Neural progenitor cell (in vitro differentiated cells): ENCODE measurements around the gene UCMA. TPM values are rescaled to one million over a fixed set of nuclear protein-coding genes. Genes with fewer than 3 reads are reported as not detected.

Experiments
- DNase-seq: peaks from one replicate; pipeline ENCODE4 v3.0.0-alpha.2; 2016; ENCODE audit warnings: low spot score
- H2AFZ ChIP-seq: fragments of 200-600 bp; sonication (generic); replicated peaks from 2 replicates; pipeline ENCODE4 v1.6.1; 2016; ENCODE audit warnings: antibody characterized with exemption
- H3F3A ChIP-seq: fragments of 200-600 bp; sonication (generic); 2 replicates; pipeline ENCODE4 v1.6.1; 2016; ENCODE audit warnings: antibody characterized with exemption, low read depth
- H3K27ac ChIP-seq: fragments of 200-600 bp; sonication (generic); 2 replicates; pipeline ENCODE4 v1.5.1; 2016; ENCODE audit warnings: mild to moderate bottlenecking
- H3K27me3 ChIP-seq: fragments of 200-600 bp; sonication (generic); 2 replicates; pipeline ENCODE4 v1.6.1; 2016; ENCODE audit warnings: mild to moderate bottlenecking, moderate library complexity
- H3K36me3 ChIP-seq: fragments of 200-600 bp; sonication (generic); 2 replicates; pipeline ENCODE4 v1.5.1; 2016
- H3K4me1 ChIP-seq: fragments of 200-600 bp; sonication (generic); 2 replicates; pipeline ENCODE4 v1.6.1; 2016; ENCODE audit warnings: mixed run types
- H3K4me2 ChIP-seq: fragments of 200-600 bp; sonication (generic); 2 replicates; pipeline ENCODE4 v1.6.1; 2016
- H3K4me3 ChIP-seq: fragments of 200-600 bp; sonication (generic); 2 replicates; pipeline ENCODE4 v1.5.1; 2016
- H3K79me2 ChIP-seq: fragments of 200-600 bp; sonication (generic); 2 replicates; pipeline ENCODE4 v1.6.1; 2016; ENCODE audit warnings: low read depth
- H3K9ac ChIP-seq: fragments of 200-600 bp; sonication (generic); 2 replicates; pipeline ENCODE4 v1.6.1; 2016
- H3K9me3 ChIP-seq: fragments of 200-600 bp; sonication (generic); 2 replicates; pipeline ENCODE4 v1.5.1; 2016; ENCODE audit warnings: low read depth
- H4K20me1 ChIP-seq: fragments of 200-600 bp; sonication (generic); 2 replicates; pipeline ENCODE4 v1.6.1; 2016; ENCODE audit warnings: low read depth
- H3K27ac Mint-ChIP-seq: 3 replicates; pipeline ENCODE4 v1.8.0; 2021; ENCODE audit warnings: mixed read lengths
- H3K27me3 Mint-ChIP-seq: 2 replicates; pipeline ENCODE4 v1.8.0; 2022; ENCODE audit warnings: low read depth, mild to moderate bottlenecking, inconsistent platforms, moderate library complexity, mixed read lengths; ENCODE audit not compliant: insufficient read depth
- H3K36me3 Mint-ChIP-seq: 3 replicates; pipeline ENCODE4 v1.8.0; 2021; ENCODE audit warnings: mixed read lengths
- H3K4me1 Mint-ChIP-seq: 3 replicates; pipeline ENCODE4 v1.8.0; 2021; ENCODE audit warnings: mixed read lengths
- H3K4me3 Mint-ChIP-seq: 3 replicates; pipeline ENCODE4 v1.8.0; 2021; ENCODE audit warnings: mild to moderate bottlenecking, moderate library complexity, mixed read lengths
- H3K9me3 Mint-ChIP-seq: 3 replicates; pipeline ENCODE4 v1.8.0; 2020; ENCODE audit warnings: mixed read lengths
- CTCF ChIP-seq: fragments of 200-600 bp; sonication (generic); IDR thresholded peaks from 2 replicates; pipeline ENCODE4 v1.5.1; 2017; ENCODE audit warnings: antibody characterized with exemption, mild to moderate bottlenecking
- EZH2 ChIP-seq: fragments of 200-600 bp; sonication (generic); IDR thresholded peaks from 2 replicates; pipeline ENCODE4 v1.6.1; 2017; ENCODE audit warnings: antibody characterized with exemption, mild to moderate bottlenecking, moderate library complexity
- EZH2phosphoT487 ChIP-seq: fragments of 200-600 bp; sonication (generic); IDR thresholded peaks from 2 replicates; pipeline ENCODE4 v1.6.1; 2017; ENCODE audit warnings: antibody characterized with exemption
- total RNA-seq: library from RNA; depleted of rRNA; stranded (reverse); fragments of >200 nt; gene quantifications from 2 replicates; pipeline ENCODE4 v1.2.3, GENCODE V29; 2015; ENCODE audit warnings: low replicate concordance

Gene UCMA
- total RNA-seq, 1 donor from 2014 or later: not detected

DNA sequence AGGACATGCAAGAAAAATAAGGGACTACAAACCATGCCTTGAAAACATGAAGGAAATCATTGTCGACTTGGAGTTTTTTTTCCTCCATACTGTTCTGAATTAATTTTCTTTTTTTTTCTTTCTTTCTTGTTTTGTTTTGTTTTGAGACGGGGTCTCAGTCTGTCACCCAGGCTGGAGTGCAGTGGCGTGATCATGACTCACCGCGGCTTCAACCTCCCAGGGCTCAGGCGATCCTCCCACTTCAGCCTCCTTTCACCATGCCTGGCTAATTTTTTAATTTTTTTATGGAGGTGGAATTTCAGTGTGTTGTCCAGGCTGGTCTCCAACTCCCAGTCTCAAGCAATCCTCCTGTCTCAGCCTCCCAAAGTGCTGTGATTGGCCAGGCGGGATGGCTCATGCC is 11.6 kb downstream of the UCMA start:
- no peaks in the 10 kb centered on the region for H3K27me3 Mint-ChIP-seq
- Histone ChIP-seq H3K27ac (no peak overlapping the region), H4K20me1 (no peaks in the 10 kb centered on the region), H3F3A (no peaks in the 10 kb centered on the region), H3K4me2 (no peak overlapping the region), H3K36me3 (no peaks in the 10 kb centered on the region), H3K4me1 (no peaks in the 10 kb centered on the region), H3K27me3 (no peaks in the 10 kb centered on the region), H2AFZ (no peak overlapping the region), H3K79me2 (no peaks in the 10 kb centered on the region), H3K9me3 (no peaks in the 10 kb centered on the region), H3K9ac (no peak overlapping the region), H3K4me3 (no peak overlapping the region)
- peaks cover 4% of the 10 kb centered on the region for H3K4me1 Mint-ChIP-seq
- TF ChIP-seq EZH2phosphoT487: no peak
- H3K9me3 Mint-ChIP-seq: no peaks in the 10 kb centered on the region
- no peaks in the 10 kb centered on the region for H3K36me3 Mint-ChIP-seq
- DNase-seq: no peak
- no peak overlapping the region for H3K27ac Mint-ChIP-seq
- no peak overlapping the region for H3K4me3 Mint-ChIP-seq

DNA sequence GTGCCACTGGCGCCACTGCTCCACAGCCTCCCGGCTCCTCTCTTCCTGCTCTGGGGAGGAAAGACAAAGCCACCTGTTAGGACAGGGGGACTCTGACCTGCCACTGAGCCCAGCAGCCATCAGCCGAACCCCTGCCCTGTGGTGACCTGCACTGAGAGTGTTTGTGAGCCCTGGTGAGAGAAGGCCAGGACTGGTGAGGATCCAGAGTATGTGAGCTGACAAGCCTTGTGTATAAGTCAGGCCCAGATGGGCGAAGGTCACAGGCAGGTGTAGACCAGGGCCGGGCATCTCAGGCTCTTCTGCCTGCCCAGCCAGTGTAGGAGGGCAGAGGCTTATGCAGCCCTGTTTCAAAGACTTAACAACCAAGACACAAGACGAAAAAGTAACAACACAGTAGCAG is 12.0 kb downstream of the UCMA start:
- Histone ChIP-seq H3K9me3 (no peaks in the 10 kb centered on the region), H3K4me3 (no peak overlapping the region), H3F3A (no peaks in the 10 kb centered on the region), H3K27me3 (no peaks in the 10 kb centered on the region), H3K79me2 (no peaks in the 10 kb centered on the region), H3K9ac (no peak overlapping the region), H3K4me1 (no peaks in the 10 kb centered on the region), H3K27ac (no peak overlapping the region), H3K36me3 (no peaks in the 10 kb centered on the region), H3K4me2 (no peak overlapping the region), H4K20me1 (no peaks in the 10 kb centered on the region), H2AFZ (no peak overlapping the region)
- H3K27ac Mint-ChIP-seq: no peak overlapping the region
- H3K36me3 Mint-ChIP-seq: no peaks in the 10 kb centered on the region
- no peaks in the 10 kb centered on the region for H3K9me3 Mint-ChIP-seq
- TF ChIP-seq EZH2phosphoT487: no peak
- no peak for TF ChIP-seq CTCF
- TF ChIP-seq EZH2: no peak
- no peak for DNase-seq
- no peaks in the 10 kb centered on the region for H3K27me3 Mint-ChIP-seq
- no peak overlapping the region for H3K4me3 Mint-ChIP-seq
- H3K4me1 Mint-ChIP-seq: peaks cover 4% of the 10 kb centered on the region

- H3F3A ChIP-seq: no peaks in the 10 kb centered on the region
- H3K36me3 Mint-ChIP-seq: no peaks in the 10 kb centered on the region
- H3K4me3 Mint-ChIP-seq: no peak overlapping the region
- no peak overlapping the region for H3K9ac ChIP-seq
- H3K27ac Mint-ChIP-seq: no peak overlapping the region
- no peak overlapping the region for H2AFZ ChIP-seq
- H3K36me3 ChIP-seq: no peaks in the 10 kb centered on the region
- no peak for DNase-seq
- no peaks in the 10 kb centered on the region for H3K9me3 ChIP-seq
- H3K27me3 ChIP-seq: no peaks in the 10 kb centered on the region
- no peaks in the 10 kb centered on the region for H3K9me3 Mint-ChIP-seq
- no peak overlapping the region for H3K27ac ChIP-seq
- H3K27me3 Mint-ChIP-seq: no peaks in the 10 kb centered on the region
- H3K79me2 ChIP-seq: no peaks in the 10 kb centered on the region
- no peak overlapping the region for H3K4me2 ChIP-seq
- H3K4me3 ChIP-seq: no peak overlapping the region
- no peaks in the 10 kb centered on the region for H3K4me1 ChIP-seq
- TF ChIP-seq CTCF (no peak), EZH2phosphoT487 (no peak), EZH2 (no peak)
- H4K20me1 ChIP-seq: no peaks in the 10 kb centered on the region
- peaks cover 4% of the 10 kb centered on the region for H3K4me1 Mint-ChIP-seq
Observed at GRCh38 chr10:13221572-13221971, 12.6 kb downstream of the UCMA start.

GRCh38 chr10:13219685-13220670 is 14.2 kb downstream of the UCMA start:
- no peak overlapping the region for H3K9ac ChIP-seq
- no peak overlapping the region for H3K4me3 ChIP-seq
- TF ChIP-seq CTCF (peak; percentile 40), EZH2 (no peak)
- no peak overlapping the region for H3K4me2 ChIP-seq
- Mint-ChIP-seq H3K27me3 (peaks cover 2% of the 10 kb centered on the region), H3K9me3 (no peaks in the 10 kb centered on the region), H3K36me3 (peaks cover 2% of the 10 kb centered on the region), H3K27ac (no peak overlapping the region), H3K4me1 (no peaks in the 10 kb centered on the region), H3K4me3 (no peak overlapping the region)
- no peak overlapping the region for H3K27ac ChIP-seq
- H4K20me1 ChIP-seq: no peaks in the 10 kb centered on the region
- H3K36me3 ChIP-seq: no peaks in the 10 kb centered on the region
- H3K79me2 ChIP-seq: no peaks in the 10 kb centered on the region
- H2AFZ ChIP-seq: no peak overlapping the region
- no peaks in the 10 kb centered on the region for H3K9me3 ChIP-seq
- no peaks in the 10 kb centered on the region for H3K4me1 ChIP-seq
- H3K27me3 ChIP-seq: no peaks in the 10 kb centered on the region
- no peaks in the 10 kb centered on the region for H3F3A ChIP-seq
- peak; percentile 50 for DNase-seq
